DND-41 (cell line): Measurements from ENCODE around the gene POLR3A.

Experiments used
- CTCF ChIP-seq: IDR thresholded peaks from 2 replicates; pipeline ENCODE4 v1.5.1; 2012; ENCODE audit warnings: borderline replicate concordance, low read length, moderate library complexity, mild to moderate bottlenecking; ENCODE audit not compliant: poor library complexity, severe bottlenecking; ENCODE audit errors: extremely low read depth
- EZH2 ChIP-seq: IDR thresholded peaks from 3 replicates; pipeline ENCODE4 v1.6.1; 2012; ENCODE audit warnings: borderline replicate concordance, low read depth, mild to moderate bottlenecking, moderate library complexity, low read length, inconsistent platforms; ENCODE audit not compliant: severe bottlenecking

- TF ChIP-seq CTCF (no peak), EZH2 (no peak)
Observed at GRCh38 chr10:77993620-77994019, 35.7 kb downstream of the POLR3A start.
